K562 (cell line): ENCODE results near the gene DUSP10. TPM values are rescaled to one million over a fixed set of nuclear protein-coding genes. Genes with fewer than 3 reads are reported as not detected.

Experiments
- DPF2 ChIP-seq: fragments of 450-650 bp; IDR thresholded peaks from 2 replicates; pipeline ENCODE4 v1.6.1; 2016
- EP300 ChIP-seq: IDR thresholded peaks from 2 replicates; pipeline ENCODE4 v1.6.1; 2012; ENCODE audit warnings: low read length, improper control_type of control experiment
- HBP1 ChIP-seq: fragments of 450-650 bp; formaldehyde crosslinking; IDR thresholded peaks from 2 replicates; pipeline ENCODE4 v1.4.0; 2022; ENCODE audit warnings: missing genetic modification characterization
- JUNB ChIP-seq: fragments of 450-650 bp; formaldehyde crosslinking; conservative IDR thresholded peaks from 2 replicates; pipeline ENCODE4 v1.4.0; 2020; ENCODE audit warnings: mild to moderate bottlenecking
- MAFG ChIP-seq: fragments of 450-650 bp; conservative IDR thresholded peaks from 2 replicates; pipeline ENCODE4 v1.6.1; 2016; ENCODE audit warnings: missing genetic modification characterization, missing compliant biosample characterization
- SMARCA4 ChIP-seq: fragments of 450-650 bp; IDR thresholded peaks from 2 replicates; pipeline ENCODE4 v1.6.1; 2016
- SOX6 ChIP-seq: fragments of 450-650 bp; IDR thresholded peaks from 2 replicates; pipeline ENCODE4 v1.6.1; 2014; ENCODE audit warnings: mild to moderate bottlenecking
- TAL1 ChIP-seq: fragments of 450-650 bp; IDR thresholded peaks from 2 replicates; pipeline ENCODE4 v1.6.1; 2016; ENCODE audit warnings: mild to moderate bottlenecking
- ZBTB40 ChIP-seq, 2 experiments: fragments of 450-650 bp in 1 of 2; sonication (generic) in 1 of 2; formaldehyde crosslinking in 1 of 2; IDR thresholded peaks; 2 replicates each; pipeline versions ENCODE4 v1.7.1 to v1.9.0; 2016 to 2022; ENCODE audit warnings: inconsistent platforms in 1 of 2, mild to moderate bottlenecking in 1 of 2, missing genetic modification reagents in 1 of 2
- ZFP1 ChIP-seq: fragments of 450-650 bp; formaldehyde crosslinking; IDR thresholded peaks from 2 replicates; pipeline ENCODE4 v1.4.0; 2020; ENCODE audit warnings: mild to moderate bottlenecking, mixed read lengths
- ZNF133 ChIP-seq: fragments of 250-450 bp; sonication (Bioruptor Pico); IDR thresholded peaks from 2 replicates; pipeline ENCODE4 v1.4.0; 2020; ENCODE audit warnings: mild to moderate bottlenecking
- ZNF589 ChIP-seq: fragments of 200-800 bp; sonication (Bioruptor generic); IDR thresholded peaks from 2 replicates; pipeline ENCODE4 v1.6.1; 2016; ENCODE audit warnings: low read depth, missing genetic modification characterization, missing compliant biosample characterization
- polyA plus RNA-seq, 8 experiments: library from polyadenylated mRNA; depleted of rRNA in 4 of 8; stranded (reverse) in 5 of 8; unstranded in 3 of 8; fragments of >200 nt; fragmentation: Nextera tagmentation in 2 of 8; fragmentation: Illumina TruSeq in 1 of 8; extraction: Ambion mirVana in 2 of 8; extraction: Trizol in 1 of 8; gene quantifications; 2 replicates each; pipeline versions ENCODE4 v1.2.1 to v1.2.3, GENCODE V29; 2011 to 2014; ENCODE audit warnings: inconsistent platforms in 1 of 8, missing spikeins in 1 of 8
- total RNA-seq, 7 experiments: library from RNA; depleted of rRNA in 6 of 7; stranded (reverse); fragments of >200 nt in 6 of 7; fragmentation: Illumina TruSeq in 2 of 7; extraction: Trizol in 2 of 7; gene quantifications; 2 replicates each; pipeline versions ENCODE4 v1.2.1 to v1.2.3, GENCODE V29; 2011 to 2021; ENCODE audit warnings: low replicate concordance in 1 of 7
- TF ChIP-seq, protein P1 (sequence below), 2 experiments: fragments of 450-650 bp; IDR thresholded peaks; 2 replicates each; pipeline ENCODE4 v1.6.1; 2018; ENCODE audit warnings: mild to moderate bottlenecking in 2 of 2, low read depth in 1 of 2; ENCODE audit not compliant: partially characterized antibody in 2 of 2

Gene DUSP10
- total and polyA plus RNA-seq, 9 of the 15 experiments (the other 6 are each of a cell fraction or from before 2014, with no cell fraction given), result 1.7 to 8.3 (median 6.1) TPM

DNA sequence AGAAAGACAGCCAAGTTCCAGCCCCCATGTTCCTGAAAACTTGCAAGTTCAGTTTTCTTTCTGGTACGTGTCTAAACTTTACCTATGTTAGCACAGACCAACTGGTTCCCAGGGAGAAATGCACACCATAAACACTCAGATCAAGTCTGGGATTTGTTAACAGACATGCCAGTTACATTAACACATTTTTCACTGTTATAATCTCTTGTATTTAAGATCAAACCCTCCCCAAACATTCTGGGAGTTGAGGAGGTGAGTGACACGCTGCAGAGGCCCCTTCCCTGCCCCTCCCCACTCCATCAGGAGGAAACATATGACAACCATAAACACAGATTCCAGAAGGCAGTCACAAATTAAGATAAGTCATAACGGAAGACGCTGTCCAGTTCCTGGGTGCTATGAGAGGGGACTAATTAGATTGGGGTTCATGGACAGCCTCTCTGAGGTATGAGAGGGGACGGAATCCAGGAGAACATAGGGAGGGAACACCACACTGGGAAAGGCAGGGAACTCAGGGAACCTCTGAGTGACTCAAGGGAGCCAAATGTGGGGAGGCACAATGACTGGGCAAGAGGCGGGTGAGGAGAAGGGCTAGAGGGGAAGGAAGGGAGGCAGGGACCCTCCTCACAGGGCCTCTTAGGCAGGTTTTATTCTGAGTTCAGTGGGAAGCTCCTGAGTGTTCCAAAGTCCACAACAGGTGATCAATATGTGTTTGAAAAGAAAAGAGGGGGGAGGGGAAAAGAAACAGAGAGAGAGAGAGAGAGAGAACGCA, 25.0 kb downstream of the DUSP10 start (continued):
- TF ChIP-seq MAFG (tag), result 0 out of 2 replicates have a peak, but pooled peaks have one; percentile 9
- TF ChIP-seq SOX6, result peak; percentile 69; the same call in 1 of the 2 replicates
- TF ChIP-seq ZFP1 (CRISPR knock-in tag), result 0 out of 2 replicates have a peak, but pooled peaks have one; percentile 3
- TF ChIP-seq ZBTB40 (IDR thresholded peaks at IDR 0.05), result peak; percentile 40; the same call in 1 of the 2 replicates
- no peak for TF ChIP-seq ZBTB40 (CRISPR knock-in tag; IDR thresholded peaks at IDR 0.05)
- peak; percentile 27; the same call in 1 of the 2 replicates for TF ChIP-seq JUNB (CRISPR knock-in tag)
- peak; percentile 92 for TF ChIP-seq ZNF589 (CRISPR knock-in tag)
- TF ChIP-seq SMARCA4, result peak; percentile 56; the same call in 1 of the 2 replicates
- TF ChIP-seq ZNF133 (CRISPR knock-in tag), result no peak
- peak; percentile 82 for TF ChIP-seq DPF2
- peak; percentile 81 for TF ChIP-seq TAL1
- 0 out of 2 replicates have a peak, but pooled peaks have one; percentile 41 for TF ChIP-seq HBP1 (CRISPR knock-in tag)
- TF ChIP-seq, protein P1, sequence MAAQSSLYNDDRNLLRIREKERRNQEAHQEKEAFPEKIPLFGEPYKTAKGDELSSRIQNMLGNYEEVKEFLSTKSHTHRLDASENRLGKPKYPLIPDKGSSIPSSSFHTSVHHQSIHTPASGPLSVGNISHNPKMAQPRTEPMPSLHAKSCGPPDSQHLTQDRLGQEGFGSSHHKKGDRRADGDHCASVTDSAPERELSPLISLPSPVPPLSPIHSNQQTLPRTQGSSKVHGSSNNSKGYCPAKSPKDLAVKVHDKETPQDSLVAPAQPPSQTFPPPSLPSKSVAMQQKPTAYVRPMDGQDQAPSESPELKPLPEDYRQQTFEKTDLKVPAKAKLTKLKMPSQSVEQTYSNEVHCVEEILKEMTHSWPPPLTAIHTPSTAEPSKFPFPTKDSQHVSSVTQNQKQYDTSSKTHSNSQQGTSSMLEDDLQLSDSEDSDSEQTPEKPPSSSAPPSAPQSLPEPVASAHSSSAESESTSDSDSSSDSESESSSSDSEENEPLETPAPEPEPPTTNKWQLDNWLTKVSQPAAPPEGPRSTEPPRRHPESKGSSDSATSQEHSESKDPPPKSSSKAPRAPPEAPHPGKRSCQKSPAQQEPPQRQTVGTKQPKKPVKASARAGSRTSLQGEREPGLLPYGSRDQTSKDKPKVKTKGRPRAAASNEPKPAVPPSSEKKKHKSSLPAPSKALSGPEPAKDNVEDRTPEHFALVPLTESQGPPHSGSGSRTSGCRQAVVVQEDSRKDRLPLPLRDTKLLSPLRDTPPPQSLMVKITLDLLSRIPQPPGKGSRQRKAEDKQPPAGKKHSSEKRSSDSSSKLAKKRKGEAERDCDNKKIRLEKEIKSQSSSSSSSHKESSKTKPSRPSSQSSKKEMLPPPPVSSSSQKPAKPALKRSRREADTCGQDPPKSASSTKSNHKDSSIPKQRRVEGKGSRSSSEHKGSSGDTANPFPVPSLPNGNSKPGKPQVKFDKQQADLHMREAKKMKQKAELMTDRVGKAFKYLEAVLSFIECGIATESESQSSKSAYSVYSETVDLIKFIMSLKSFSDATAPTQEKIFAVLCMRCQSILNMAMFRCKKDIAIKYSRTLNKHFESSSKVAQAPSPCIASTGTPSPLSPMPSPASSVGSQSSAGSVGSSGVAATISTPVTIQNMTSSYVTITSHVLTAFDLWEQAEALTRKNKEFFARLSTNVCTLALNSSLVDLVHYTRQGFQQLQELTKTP (IDR thresholded peaks at IDR 0.05; ENCODE audit: low read depth in 1 of 2, partially characterized antibody in 2 of 2), result peak in 1 of 2 experiments; percentile 76
- TF ChIP-seq EP300, result peak; percentile 90
